H1 (cell line): Measurements from ENCODE around the gene RPL7A. TPM values are rescaled to one million over a fixed set of nuclear protein-coding genes. Genes with fewer than 3 reads are reported as not detected.
A peak's percentile ranks its signal among the peaks of the same experiment; 100 is the strongest.

ENCODE experiments used
- CTCF ChIA-PET: fragments of 300-600 bp; sonication (Branson Sonifier 250); formaldehyde crosslinking; loops from one replicate; lab custom pipeline; 2021; ENCODE audit not compliant: partially characterized antibody; lab: Charles Lee
- POLR2A ChIA-PET: fragments of 300-600 bp; sonication (Branson Sonifier 250); formaldehyde crosslinking; loops from one replicate; lab custom pipeline; 2021; ENCODE audit warnings: inconsistent platforms; ENCODE audit not compliant: partially characterized antibody; lab: Charles Lee
- DNase-seq, 2 experiments: peaks; one replicate each; pipeline versions ENCODE4 v3.0.0 to v3.0.0-alpha.2; 2010 to 2022; ENCODE audit warnings: low spot score in 2 of 2, low read depth in 1 of 2, mixed read lengths in 1 of 2
- FAIRE-seq: peaks from 2 replicates; lab custom pipeline; 2011; peaks lifted over from hg19 to GRCh38; lab: Jason Lieb, UNC
- H2AFZ ChIP-seq: 2 replicates; pipeline ENCODE4 v1.8.1; 2012; ENCODE audit warnings: low read length, inconsistent platforms
- H2AK5ac ChIP-seq: 2 replicates; pipeline ENCODE4 v1.6.1; 2013; ENCODE audit warnings: low read depth, low read length
- H2BK120ac ChIP-seq: replicated peaks from 2 replicates; pipeline ENCODE3; 2013; ENCODE audit warnings: low read depth, low read length, inconsistent platforms
- H2BK12ac ChIP-seq: 2 replicates; pipeline ENCODE4 v1.6.1; 2013; ENCODE audit warnings: low read depth, low read length
- H2BK15ac ChIP-seq: 2 replicates; pipeline ENCODE4 v1.6.1; 2013; ENCODE audit warnings: low read length
- H2BK20ac ChIP-seq: 2 replicates; pipeline ENCODE4 v1.6.1; 2013; ENCODE audit warnings: low read length
- H2BK5ac ChIP-seq: 2 replicates; pipeline ENCODE4 v1.6.1; 2013; ENCODE audit warnings: low read depth, low read length
- H3K14ac ChIP-seq: 2 replicates; pipeline ENCODE4 v1.6.1; 2013; ENCODE audit warnings: inconsistent platforms; ENCODE audit not compliant: insufficient read length
- H3K18ac ChIP-seq: 2 replicates; pipeline ENCODE4 v1.6.1; 2013; ENCODE audit warnings: low read length; ENCODE audit errors: extremely low read depth
- H3K23ac ChIP-seq: 2 replicates; pipeline ENCODE4 v1.6.1; 2013; ENCODE audit warnings: inconsistent platforms; ENCODE audit not compliant: insufficient read length
- H3K23me2 ChIP-seq: 2 replicates; pipeline ENCODE4 v1.6.1; 2013; ENCODE audit warnings: low read depth, low read length
- H3K27ac ChIP-seq: 2 replicates; pipeline ENCODE4 v1.6.1; 2011; ENCODE audit warnings: low read depth, low read length, inconsistent platforms
- H3K27me3 ChIP-seq, 4 experiments: replicated peaks in 1 of 4; 1 replicate in 1 of 4; 2 replicates in 3 of 4; pipeline versions ENCODE4 v1.6.1 to v1.8.1; 2011 to 2013; ENCODE audit warnings: low read length in 3 of 4, mild to moderate bottlenecking in 3 of 4, inconsistent platforms in 2 of 4, mixed read lengths in 2 of 4, moderate library complexity in 1 of 4; ENCODE audit not compliant: control insufficient read depth in 3 of 4, insufficient read depth in 3 of 4; ENCODE audit errors: extremely low read depth in 1 of 4
- H3K36me3 ChIP-seq, 4 experiments: 2 replicates each; pipeline versions ENCODE4 v1.6.1 to v1.8.1; 2011 to 2013; ENCODE audit warnings: mild to moderate bottlenecking in 4 of 4, low read length in 3 of 4, moderate library complexity in 2 of 4, control low read depth in 1 of 4, inconsistent platforms in 1 of 4; ENCODE audit not compliant: insufficient read depth in 4 of 4, control insufficient read depth in 2 of 4
- H3K4ac ChIP-seq: replicated peaks from 2 replicates; pipeline ENCODE3; 2013; ENCODE audit warnings: low read length, low read depth, mixed read lengths, inconsistent platforms; ENCODE audit not compliant: insufficient read length
- H3K4me1 ChIP-seq, 4 experiments: replicated peaks in 1 of 4; 1 replicate in 1 of 4; 2 replicates in 3 of 4; pipeline versions ENCODE4 v1.6.1 to v1.8.1; 2011 to 2013; ENCODE audit warnings: low read length in 3 of 4, inconsistent platforms in 2 of 4, mixed read lengths in 1 of 4; ENCODE audit not compliant: insufficient read depth in 4 of 4, control insufficient read depth in 3 of 4
- H3K4me2 ChIP-seq, 2 experiments: 2 replicates each; pipeline versions ENCODE4 v1.6.1 to v1.8.1; 2011 to 2013; ENCODE audit warnings: low read depth in 2 of 2, low read length in 2 of 2, control low read depth in 1 of 2, inconsistent platforms in 1 of 2, mild to moderate bottlenecking in 1 of 2; ENCODE audit not compliant: insufficient read depth in 1 of 2
- H3K4me3 ChIP-seq, 4 experiments: fragments of 200-600, 300-600 bp in 1 of 4; sonication (generic), shearing (Covaris generic), sonication (Bioruptor Twin) in 1 of 4; 2 replicates each; pipeline versions ENCODE4 v1.5.1 to v1.8.1; 2011 to 2016; ENCODE audit warnings: low read length in 4 of 4, low read depth in 3 of 4, control low read depth in 2 of 4, inconsistent platforms in 2 of 4, mild to moderate bottlenecking in 2 of 4, mixed read lengths in 1 of 4, moderate library complexity in 1 of 4; ENCODE audit not compliant: insufficient read depth in 2 of 4; ENCODE audit errors: extremely low read depth in 1 of 4
- H3K56ac ChIP-seq: replicated peaks from 2 replicates; pipeline ENCODE3; 2013; ENCODE audit warnings: low read depth, mild to moderate bottlenecking, mixed read lengths, low read length, inconsistent platforms; ENCODE audit not compliant: insufficient read length
- H3K79me1 ChIP-seq: 2 replicates; pipeline ENCODE4 v1.6.1; 2013; ENCODE audit warnings: low read depth, low read length, control low read depth
- H3K79me2 ChIP-seq, 2 experiments: 2 replicates each; pipeline versions ENCODE4 v1.6.1 to v1.8.1; 2012 to 2013; ENCODE audit warnings: low read length in 2 of 2, mild to moderate bottlenecking in 2 of 2, inconsistent platforms in 1 of 2; ENCODE audit not compliant: insufficient read depth in 2 of 2, control insufficient read depth in 1 of 2
- H3K9ac ChIP-seq, 4 experiments: replicated peaks in 1 of 4; 1 replicate in 1 of 4; 2 replicates in 3 of 4; pipeline versions ENCODE4 v1.6.1 to v1.8.1; 2011 to 2013; ENCODE audit warnings: low read depth in 3 of 4, low read length in 3 of 4, control low read depth in 2 of 4, mild to moderate bottlenecking in 2 of 4, moderate library complexity in 2 of 4, inconsistent platforms in 1 of 4; ENCODE audit errors: extremely low read depth in 1 of 4
- H3K9me3 ChIP-seq, 2 experiments: 2 replicates each; pipeline versions ENCODE4 v1.6.1 to v1.8.1; 2012 to 2013; ENCODE audit warnings: mild to moderate bottlenecking in 2 of 2, moderate library complexity in 2 of 2, control low read depth in 1 of 2, inconsistent platforms in 1 of 2, low read depth in 1 of 2, low read length in 1 of 2, mixed read lengths in 1 of 2; ENCODE audit not compliant: insufficient read depth in 2 of 2
- H4K20me1 ChIP-seq, 2 experiments: replicated peaks in 1 of 2; 2 replicates each; pipeline versions ENCODE3 to v1.8.1; 2011 to 2013; ENCODE audit warnings: inconsistent platforms in 2 of 2, low read length in 2 of 2, mild to moderate bottlenecking in 1 of 2; ENCODE audit not compliant: insufficient read depth in 2 of 2, control insufficient read depth in 1 of 2
- H4K5ac ChIP-seq: 2 replicates; pipeline ENCODE4 v1.6.1; 2013; ENCODE audit warnings: low read length, low read depth, mixed read lengths, inconsistent platforms; ENCODE audit not compliant: insufficient read length
- H4K8ac ChIP-seq: 2 replicates; pipeline ENCODE4 v1.8.0; 2013; ENCODE audit warnings: mild to moderate bottlenecking, moderate library complexity, low read length, inconsistent platforms; ENCODE audit not compliant: insufficient read depth; ENCODE audit errors: extremely low read depth
- H4K91ac ChIP-seq: replicated peaks from 2 replicates; pipeline ENCODE3; 2013; ENCODE audit warnings: low read length, mixed read lengths, inconsistent platforms; ENCODE audit not compliant: insufficient read length
- CHD2 ChIP-seq: IDR thresholded peaks from 2 replicates; pipeline ENCODE4 v1.6.1; 2012; ENCODE audit warnings: low read length, improper control_type of control experiment
- CTBP2 ChIP-seq: IDR thresholded peaks from 2 replicates; pipeline ENCODE4 v1.7.0; 2011; ENCODE audit warnings: borderline replicate concordance, mild to moderate bottlenecking, moderate library complexity, mixed read lengths, low read length; ENCODE audit not compliant: insufficient read depth, insufficient read length
- EGR1 ChIP-seq: IDR thresholded peaks from 2 replicates; pipeline ENCODE4 v1.6.1; 2011; ENCODE audit warnings: low read depth, low read length, borderline replicate concordance
- GABPA ChIP-seq: IDR thresholded peaks from 2 replicates; pipeline ENCODE4 v1.6.1; 2011; ENCODE audit warnings: mild to moderate bottlenecking, low read length, moderate library complexity, borderline replicate concordance; ENCODE audit not compliant: insufficient read depth
- MAX ChIP-seq: IDR thresholded peaks from 2 replicates; pipeline ENCODE4 v1.6.1; 2012; ENCODE audit warnings: inconsistent platforms
- NRF1 ChIP-seq: IDR thresholded peaks from 2 replicates; pipeline ENCODE4 v1.6.1; 2011; ENCODE audit warnings: mild to moderate bottlenecking, low read depth, low read length, improper control_type of control experiment
- RNF2 ChIP-seq: fragments of 200-900, 300-1000 bp; sonication (generic); IDR thresholded peaks from 2 replicates; pipeline ENCODE4 v1.7.1; 2016; ENCODE audit warnings: borderline replicate concordance, low read depth, mild to moderate bottlenecking, antibody characterized with exemption, low read length; ENCODE audit not compliant: poor library complexity, severe bottlenecking; ENCODE audit errors: missing control alignments
- TAF1 ChIP-seq: IDR thresholded peaks from 2 replicates; pipeline ENCODE4 v1.6.1; 2011; ENCODE audit warnings: mild to moderate bottlenecking, low read depth, low read length
- TBP ChIP-seq: IDR thresholded peaks from 2 replicates; pipeline ENCODE4 v1.6.1; 2011; ENCODE audit warnings: low read depth, low read length, improper control_type of control experiment
- whole genome bisulfite sequencing, 2 experiments: shearing (Covaris generic) in 1 of 2; methylation state at CpG; one replicate each; pipeline versions ENCODE4 v1.1.6 to v1.1.7; 2013 to 2015; ENCODE audit warnings: low lambda C conversion rate in 2 of 2, mixed read lengths in 2 of 2, inconsistent platforms in 1 of 2, low coverage in 1 of 2, missing lambda C conversion rate in 1 of 2; ENCODE audit not compliant: insufficient replicate concordance in 2 of 2, insufficient coverage in 1 of 2, insufficient read length in 1 of 2; ENCODE audit errors: extremely low coverage in 1 of 2, missing lambda C conversion rate in 1 of 2; 5-methylcytosine and 5-hydroxymethylcytosine counted together
- polyA plus RNA-seq, 7 experiments: library from polyadenylated mRNA; depleted of rRNA in 3 of 7; stranded (reverse) in 5 of 7; unstranded in 2 of 7; fragments of >200 nt in 5 of 7; fragments of 200-250 nt in 2 of 7; gene quantifications; 1 replicate in 5 of 7; 2 replicates in 1 of 7; 4 replicates in 1 of 7; pipeline versions ENCODE4 v1.2.1 to v1.2.3, GENCODE V29; 2011 to 2013; ENCODE audit warnings: missing spikeins in 2 of 7, mixed read lengths in 2 of 7
- total RNA-seq: library from RNA; stranded (reverse); fragmentation: NEBNext Ultra II Directional; extraction: Animal tissue kit (Norgen Biotek cat#: 25700); gene quantifications from 2 replicates; pipeline ENCODE4 v1.2.1, GENCODE V29; 2021

The RPL7A gene
- total and polyA plus RNA-seq, 2 of the 8 experiments (the other 6 are each of a cell fraction or from before 2014, with no cell fraction given): 2,578 to 2,783 TPM

GRCh38 chr9:133375724-133376654, 28.0 kb downstream of the RPL7A start, which contains the start of the genes STKLD1 and SURF4:
STKLD1 (plus strand) TSS chr9:133376366; CDS start chr9:133376474, 108 bp downstream.
SURF4 (minus strand) TSS chr9:133376060; CDS start chr9:133375969, 91 bp downstream.
- peaks cover 6% of the 10 kb centered on the region; the same call in 1 of the 2 replicates for H3K79me1 ChIP-seq
- peak within 1 kb of the TSS; percentile 0 for H3K56ac ChIP-seq
- POLR2A ChIA-PET: interaction anchor here (0.9 to 19.9 kb wide), 9 partner anchors 9 to 45 kb away, joined by 3 to 461 read pairs (median 5); partner anchors contain the start of genes MED22, RPL7A, SURF1 and SURF2
- H2BK5ac ChIP-seq: no peak within 1 kb of the TSS; the same call in 1 of the 2 replicates
- no peak within 1 kb of the TSS for H3K23ac ChIP-seq
- peak within 1 kb of the TSS; percentile 68; the same call in 1 of the 2 replicates for H4K8ac ChIP-seq
- H3K4me3 ChIP-seq: peak within 1 kb of the TSS; percentile 70 to 87 (median 74)
- no peak within 1 kb of the TSS for H2BK12ac ChIP-seq
- peaks cover 0 to 3% (median 2%) of the 10 kb centered on the region in 4 experiments; a peak in 3 of 8 replicates for H3K36me3 ChIP-seq
- DNase-seq (peak; percentile 81 to 99), FAIRE-seq (no peak)
- H3K18ac ChIP-seq: peak within 1 kb of the TSS; percentile 38
- peak within 1 kb of the TSS; percentile 57 for H4K5ac ChIP-seq
- peaks cover 14 to 44% of the 10 kb centered on the region in 2 experiments for H3K79me2 ChIP-seq
- H2AFZ ChIP-seq: peak within 1 kb of the TSS; percentile 64; the same call in 1 of the 2 replicates
- peaks cover 8% of the 10 kb centered on the region; the same call in 1 of the 2 replicates for H3K23me2 ChIP-seq
- peak within 1 kb of the TSS; percentile 74 for H4K91ac ChIP-seq
- H3K4me1 ChIP-seq: peaks cover 0 to 5% (median 0%) of the 10 kb centered on the region in 4 experiments; a peak in 1 of 7 replicates
- CTCF ChIA-PET: interaction anchor here (0.6 to 10.1 kb wide), 10 partner anchors 13 to 352 kb away, joined by 3 to 90 read pairs (median 5); partner anchors contain the start of genes CACFD1, SURF1 and SURF2
- H2BK15ac ChIP-seq: no peak within 1 kb of the TSS
- no peak within 1 kb of the TSS for H2BK120ac ChIP-seq
- H2AK5ac ChIP-seq: no peak within 1 kb of the TSS
- no peak within 1 kb of the TSS for H2BK20ac ChIP-seq
- peaks cover 0 to 11% (median 6%) of the 10 kb centered on the region in 4 experiments; a peak in 5 of 7 replicates for H3K27me3 ChIP-seq
- peak within 1 kb of the TSS; percentile 96 for H3K4ac ChIP-seq
- H3K14ac ChIP-seq: no peak within 1 kb of the TSS
- H3K9ac ChIP-seq: peak within 1 kb of the TSS; percentile 65 to 92 (median 80)
- H3K4me2 ChIP-seq: peak within 1 kb of the TSS; percentile 76 to 77
- peak within 1 kb of the TSS; percentile 80 for H3K27ac ChIP-seq
- H4K20me1 ChIP-seq: peaks cover 11 to 26% of the 10 kb centered on the region in 2 experiments
- H3K9me3 ChIP-seq: peaks cover 0 to 4% of the 10 kb centered on the region in 2 experiments; a peak in 2 of 4 replicates
- 13% methylated on average over 28 of the region's 120 CpGs; no CpG with 5 or more reads in 1 of the 2 experiments for WGBS, 2 experiments
- TF ChIP-seq GABPA (peak; percentile 80), TBP (peak; percentile 62; the same call in 1 of the 2 replicates), CHD2 (peak; percentile 30; the same call in 1 of the 2 replicates), RNF2 (peak; percentile 49), MAX (peak; percentile 99), EGR1 (peak; percentile 59), CTBP2 (no peak), TAF1 (peak; percentile 89), NRF1 (no peak)
